GM21360 (cell line): Measurements from ENCODE around the gene DPH2.

Experiments
- ATAC-seq: cut with Tn5 transposase; IDR thresholded peaks from one replicate; pipeline ENCODE4 v1.9.1; 2021; ENCODE audit warnings: mild to moderate bottlenecking, moderate library complexity; ENCODE audit not compliant: unreplicated experiment

DPH2 gene

GRCh38 chr1:43965316-43965715 lies 4.5 kb upstream of the DPH2 start:
- ATAC-seq = no peak

- ATAC-seq = no peak
These were observed 1.4 kb upstream of the DPH2 start for GRCh38 chr1:43968348-43968948.

GRCh38 chr1:43969416-43969745 lies 429 bp upstream of the DPH2 start:
- ATAC-seq = no peak

GRCh38 chr1:43970502-43970901 lies 692 bp downstream of the DPH2 start:
- no peak for ATAC-seq

- ATAC-seq = no peak
These were observed 1.1 kb downstream of the DPH2 start for GRCh38 chr1:43970911-43971310.

- ATAC-seq = no peak
These were observed 1.6 kb downstream of the DPH2 start for GRCh38 chr1:43971336-43971980.

GRCh38 chr1:43973981-43974442 lies 4.2 kb downstream of the DPH2 start:
- ATAC-seq = no peak

GRCh38 chr1:43974443-43975248 lies 4.8 kb downstream of the DPH2 start, which contains the start of gene ATP6V0B:
Gene ATP6V0B, plus strand, starts transcription at chr1:43974960. Its CDS starts 81 bp downstream, at chr1:43975041.
- ATAC-seq = peak; percentile 58

DNA sequence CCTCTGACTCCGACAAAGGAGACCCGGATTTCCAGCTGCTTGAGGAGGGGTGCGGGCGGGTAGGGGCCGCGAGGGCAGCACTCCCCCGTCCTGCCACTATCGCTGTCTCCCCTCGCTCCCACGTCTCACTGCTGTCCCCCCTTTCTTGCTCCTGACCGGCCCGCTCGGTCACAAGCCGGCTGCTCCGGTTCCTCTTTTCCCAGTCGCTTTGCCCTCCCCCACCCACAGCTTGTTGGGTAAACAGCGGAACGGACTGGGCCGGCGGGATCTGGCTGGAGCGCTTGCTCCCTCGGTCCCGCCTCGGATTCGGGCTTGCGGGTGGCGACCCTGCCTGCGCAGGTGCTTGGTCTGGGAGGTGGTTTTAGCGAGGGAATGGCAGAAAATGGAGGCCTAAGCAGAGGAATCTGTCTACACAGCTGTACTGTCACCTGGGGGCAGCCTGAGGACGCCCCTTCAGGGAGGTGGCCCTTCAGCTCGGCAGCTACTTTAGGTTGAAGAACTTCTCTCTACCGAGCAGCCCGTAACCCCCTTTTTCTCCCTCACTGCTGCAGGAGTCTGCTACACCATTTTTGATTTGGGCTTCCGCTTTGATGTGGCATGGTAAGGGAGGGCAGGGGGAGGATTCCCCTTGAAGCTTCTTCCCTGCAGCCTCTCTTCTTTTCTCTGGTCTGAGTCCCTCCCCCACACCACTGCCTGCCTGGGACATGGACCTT lies 5.6 kb downstream of the DPH2 start:
- peak; percentile 4 for ATAC-seq

GRCh38 chr1:43976045-43976444 lies 6.2 kb downstream of the DPH2 start:
- ATAC-seq = no peak

- ATAC-seq = no peak
These were observed 7.1 kb downstream of the DPH2 start for GRCh38 chr1:43976890-43977289.

DNA sequence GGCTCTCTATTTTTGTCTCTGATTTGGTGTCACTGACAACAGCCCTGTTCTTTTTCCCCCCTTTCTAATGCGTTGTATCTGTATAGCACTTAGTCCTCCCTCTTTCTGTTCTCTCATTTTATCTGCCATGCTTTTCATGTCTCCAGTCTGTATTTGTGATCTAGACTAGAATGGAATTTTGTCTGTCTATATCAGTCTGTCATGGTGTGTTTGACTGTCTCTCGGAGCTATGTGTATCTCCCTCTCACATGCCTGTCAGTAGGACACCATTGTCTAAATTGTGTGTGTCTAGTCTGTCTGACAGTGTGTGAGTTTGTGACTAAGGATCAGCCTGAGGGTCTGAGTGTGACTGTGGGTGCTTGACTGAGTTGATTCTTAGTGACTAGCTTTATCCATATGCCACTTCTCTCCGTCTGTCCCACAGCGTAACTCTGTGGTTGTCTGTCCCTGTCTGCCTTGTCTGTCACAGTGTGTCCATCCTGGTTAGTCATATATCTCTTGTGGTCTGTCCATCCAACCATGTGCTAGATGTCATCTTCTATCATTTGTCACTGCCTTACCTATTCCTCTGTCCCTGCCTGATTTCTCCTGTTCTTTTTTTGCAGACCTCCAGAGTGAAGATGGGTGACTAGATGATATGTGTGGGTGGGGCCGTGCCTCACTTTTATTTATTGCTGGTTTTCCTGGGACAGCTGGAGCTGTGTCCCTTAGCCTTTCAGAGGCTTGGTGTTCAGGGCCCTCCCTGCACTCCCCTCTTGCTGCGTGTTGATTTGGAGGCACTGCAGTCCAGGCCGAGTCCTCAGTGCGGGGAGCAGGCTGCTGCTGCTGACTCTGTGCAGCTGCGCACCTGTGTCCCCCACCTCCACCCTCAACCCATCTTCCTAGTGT lies 7.8 kb downstream of the DPH2 start:
- ATAC-seq = no peak

DNA sequence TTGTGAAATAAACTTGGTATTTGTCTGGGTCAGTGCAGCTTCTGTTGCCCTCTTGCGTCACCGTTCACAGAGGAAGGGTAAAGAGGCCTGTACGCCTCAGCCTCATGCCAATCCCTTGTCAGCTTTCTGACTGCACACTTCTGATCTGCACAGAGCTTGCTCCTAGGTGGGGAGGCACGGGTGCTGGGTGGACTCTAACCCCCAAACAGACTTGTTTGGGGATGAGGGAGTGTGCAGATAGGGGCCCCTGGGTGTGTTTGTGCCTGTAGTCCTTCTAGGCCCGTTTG lies 8.4 kb downstream of the DPH2 start:
- ATAC-seq = no peak

- ATAC-seq = no peak
These were observed 8.9 kb downstream of the DPH2 start, which contains the start of gene B4GALT2 for GRCh38 chr1:43978551-43979260. Gene B4GALT2, plus strand, starts transcription at chr1:43979210. Its CDS starts 1,951 bp downstream, at chr1:43981161.

GRCh38 chr1:43979261-43979527 lies 9.4 kb downstream of the DPH2 start:
- no peak for ATAC-seq

GRCh38 chr1:43979528-43980254 lies 9.9 kb downstream of the DPH2 start:
- ATAC-seq = no peak

- ATAC-seq = no peak
These were observed 10.7 kb downstream of the DPH2 start for GRCh38 chr1:43980255-43981134.

DNA sequence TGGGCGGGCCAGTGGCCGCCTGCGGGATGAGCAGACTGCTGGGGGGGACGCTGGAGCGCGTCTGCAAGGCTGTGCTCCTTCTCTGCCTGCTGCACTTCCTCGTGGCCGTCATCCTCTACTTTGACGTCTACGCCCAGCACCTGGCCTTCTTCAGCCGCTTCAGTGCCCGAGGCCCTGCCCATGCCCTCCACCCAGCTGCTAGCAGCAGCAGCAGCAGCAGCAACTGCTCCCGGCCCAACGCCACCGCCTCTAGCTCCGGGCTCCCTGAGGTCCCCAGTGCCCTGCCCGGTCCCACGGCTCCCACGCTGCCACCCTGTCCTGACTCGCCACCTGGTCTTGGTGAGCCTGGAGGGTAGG lies 11.3 kb downstream of the DPH2 start:
- no peak for ATAC-seq

GRCh38 chr1:43981636-43982035 lies 11.8 kb downstream of the DPH2 start:
- ATAC-seq = no peak
